HG02938 (cell line): ENCODE measurements around the gene DUSP21.
"Not testable (repeated sequence)": the region's sequence is repeated elsewhere in the genome, so short reads cannot be mapped to it uniquely, and the experiment has no call there.

ENCODE experiments used
- ATAC-seq: cut with Tn5 transposase; IDR thresholded peaks from one replicate; pipeline ENCODE4 v1.9.1; 2021; ENCODE audit warnings: mild to moderate bottlenecking, moderate library complexity; ENCODE audit not compliant: unreplicated experiment

The DUSP21 gene

GRCh38 chrX:44875185-44875489, 31.3 kb downstream of the DUSP21 start:
- no peak for ATAC-seq

GRCh38 chrX:44876086-44876485, 32.3 kb downstream of the DUSP21 start:
- no peak for ATAC-seq

GRCh38 chrX:44876767-44877166, 32.9 kb downstream of the DUSP21 start:
- ATAC-seq = no peak

- no peak for ATAC-seq
Measured at GRCh38 chrX:44878780-44879179, 35.0 kb downstream of the DUSP21 start.

GRCh38 chrX:44881549-44881948, 37.7 kb downstream of the DUSP21 start:
- no peak for ATAC-seq

- ATAC-seq = no peak
Measured at GRCh38 chrX:44882635-44883034, 38.8 kb downstream of the DUSP21 start.

- ATAC-seq = no peak
Measured at GRCh38 chrX:44884944-44885343, 41.1 kb downstream of the DUSP21 start.

- no peak for ATAC-seq
Measured at GRCh38 chrX:44889824-44890223, 46.0 kb downstream of the DUSP21 start.

GRCh38 chrX:44890247-44890646, 46.4 kb downstream of the DUSP21 start:
- no peak for ATAC-seq

- not testable (repeated sequence) for ATAC-seq
Measured at GRCh38 chrX:44890687-44891086, 46.9 kb downstream of the DUSP21 start.

- ATAC-seq = no peak
Measured at GRCh38 chrX:44891642-44892041, 47.8 kb downstream of the DUSP21 start.
